ENCODE data around the gene PPA2.

The PPA2 gene

GRCh38 chr4:105345838-105346237 is 128.0 kb downstream of the PPA2 start:
- no peak for DNase-seq (ENCODE audit: extremely low read depth, low read depth)
- TF ChIP-seq CTCF (IDR thresholded peaks at IDR 0.05; ENCODE audit: low read depth, low read length), result no peak

- no peak for TF ChIP-seq CTCF (IDR thresholded peaks at IDR 0.05; ENCODE audit: low read depth, low read length)
- DNase-seq (ENCODE audit: extremely low read depth, low read depth), result no peak
These were observed 128.5 kb downstream of the PPA2 start for GRCh38 chr4:105345358-105345757.

GRCh38 chr4:105344141-105344540 is 129.7 kb downstream of the PPA2 start:
- no peak for DNase-seq (ENCODE audit: extremely low read depth, low read depth)
- TF ChIP-seq CTCF (IDR thresholded peaks at IDR 0.05; ENCODE audit: low read depth, low read length), result no peak

- no peak for TF ChIP-seq CTCF (IDR thresholded peaks at IDR 0.05; ENCODE audit: low read depth, low read length)
- DNase-seq (ENCODE audit: extremely low read depth, low read depth), result no peak
These were observed 130.5 kb downstream of the PPA2 start for GRCh38 chr4:105343146-105343931.

- TF ChIP-seq CTCF (IDR thresholded peaks at IDR 0.05; ENCODE audit: low read depth, low read length), result no peak
- no peak for DNase-seq (ENCODE audit: extremely low read depth, low read depth)
These were observed 144.8 kb downstream of the PPA2 start for GRCh38 chr4:105329081-105329480.

- DNase-seq (ENCODE audit: extremely low read depth, low read depth), result no peak
- TF ChIP-seq CTCF (IDR thresholded peaks at IDR 0.05; ENCODE audit: low read depth, low read length), result no peak
These were observed 145.9 kb downstream of the PPA2 start for GRCh38 chr4:105327956-105328355.

GRCh38 chr4:105327222-105327621 is 146.6 kb downstream of the PPA2 start:
- DNase-seq (ENCODE audit: extremely low read depth, low read depth), result no peak
- TF ChIP-seq CTCF (IDR thresholded peaks at IDR 0.05; ENCODE audit: low read depth, low read length), result no peak

Measured in AG09319 (cell line).